GM12891 (cell line): Measurements from ENCODE around the gene TNPO3.
A peak's percentile ranks its signal among the peaks of the same experiment; 100 is the strongest.

Experiments used
- POLR2A ChIP-seq: IDR thresholded peaks from 2 replicates; pipeline ENCODE4 v1.6.1; 2011; ENCODE audit warnings: low read depth, low read length, control low read depth
- POLR2AphosphoS5 ChIP-seq: IDR thresholded peaks from 2 replicates; pipeline ENCODE4 v1.6.1; 2011; ENCODE audit warnings: low read depth, low read length, control low read depth
- TAF1 ChIP-seq: IDR thresholded peaks from 2 replicates; pipeline ENCODE4 v1.6.1; 2011; ENCODE audit warnings: low read depth, low read length, control low read depth

GRCh38 chr7:128947854-128948253 is 107.1 kb downstream of the TNPO3 start:
- no peak; the same call in 1 of the 2 replicates for TF ChIP-seq POLR2A
- TF ChIP-seq POLR2AphosphoS5: 0 out of 2 replicates have a peak, but pooled peaks have one; percentile 28
- TF ChIP-seq TAF1: no peak
